ENCODE data around the gene SERINC5. TPM values are rescaled to one million over a fixed set of nuclear protein-coding genes. Genes with fewer than 3 reads are reported as not detected.

Gene SERINC5
- total and polyA plus RNA-seq, 12 donors: 2.3 to 21.9 (median 14.8) TPM

GRCh38 chr5:80249901-80250300, 5.9 kb downstream of the SERINC5 start:
- TF ChIP-seq, protein P1, sequence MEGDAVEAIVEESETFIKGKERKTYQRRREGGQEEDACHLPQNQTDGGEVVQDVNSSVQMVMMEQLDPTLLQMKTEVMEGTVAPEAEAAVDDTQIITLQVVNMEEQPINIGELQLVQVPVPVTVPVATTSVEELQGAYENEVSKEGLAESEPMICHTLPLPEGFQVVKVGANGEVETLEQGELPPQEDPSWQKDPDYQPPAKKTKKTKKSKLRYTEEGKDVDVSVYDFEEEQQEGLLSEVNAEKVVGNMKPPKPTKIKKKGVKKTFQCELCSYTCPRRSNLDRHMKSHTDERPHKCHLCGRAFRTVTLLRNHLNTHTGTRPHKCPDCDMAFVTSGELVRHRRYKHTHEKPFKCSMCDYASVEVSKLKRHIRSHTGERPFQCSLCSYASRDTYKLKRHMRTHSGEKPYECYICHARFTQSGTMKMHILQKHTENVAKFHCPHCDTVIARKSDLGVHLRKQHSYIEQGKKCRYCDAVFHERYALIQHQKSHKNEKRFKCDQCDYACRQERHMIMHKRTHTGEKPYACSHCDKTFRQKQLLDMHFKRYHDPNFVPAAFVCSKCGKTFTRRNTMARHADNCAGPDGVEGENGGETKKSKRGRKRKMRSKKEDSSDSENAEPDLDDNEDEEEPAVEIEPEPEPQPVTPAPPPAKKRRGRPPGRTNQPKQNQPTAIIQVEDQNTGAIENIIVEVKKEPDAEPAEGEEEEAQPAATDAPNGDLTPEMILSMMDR (IDR thresholded peaks at IDR 0.05): no peak
- no peak for DNase-seq
- Histone ChIP-seq H3K27me3 (no peaks in the 10 kb centered on the region), H3K9me3 (no peaks in the 10 kb centered on the region), H3K4me1 (peaks cover 20 to 82% (median 59%) of the 10 kb centered on the region in 9 donors), H3K36me3 (no peaks in the 10 kb centered on the region), H3K27ac (no peak overlapping the region), H3K4me3 (no peak overlapping the region)
- 73 to 83% methylated on average over 1 of the region's 1 CpG for WGBS, 2 donors
- ATAC-seq: no peak
- intact Hi-C loops (cut with DNase I): loop anchor here in 5 of 10 donors (5.0 to 10.0 kb wide), 6 partner anchors 33 to 735 kb away; partner anchors contain the start of genes HOMER1 (in 1 of the 5) and ZFYVE16 (in 1 of the 5)

DNA sequence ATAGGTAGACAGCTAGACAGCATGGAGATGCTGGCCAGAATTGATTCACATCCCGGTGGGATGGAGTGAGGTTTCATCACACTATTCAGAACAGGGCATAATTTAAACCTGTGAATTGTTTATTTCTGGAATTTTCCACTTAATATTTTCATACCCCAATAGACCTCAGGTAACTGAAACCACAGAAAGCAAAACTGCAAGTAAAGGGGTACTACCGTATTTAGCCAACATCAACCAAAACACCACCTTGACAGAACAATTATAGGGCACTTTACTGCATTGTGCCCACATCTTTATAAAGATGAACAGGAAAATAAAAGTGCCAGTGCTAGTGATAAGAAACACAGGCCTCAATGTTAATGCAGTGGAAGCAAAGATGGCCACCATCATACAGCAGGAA, 7.5 kb downstream of the SERINC5 start:
- H3K9me3 ChIP-seq: peaks cover 0 to 2% (median 0%) of the 10 kb centered on the region in 11 donors
- H3K36me3 ChIP-seq: no peaks in the 10 kb centered on the region
- no peak for ATAC-seq
- intact Hi-C loops (cut with DNase I): no loop called here
- peaks cover 11 to 69% (median 46%) of the 10 kb centered on the region in 9 donors for H3K4me1 ChIP-seq
- H3K4me3 ChIP-seq: no peak overlapping the region
- TF ChIP-seq, protein P1 (IDR thresholded peaks at IDR 0.05): no peak
- no peaks in the 10 kb centered on the region for H3K27me3 ChIP-seq
- DNase-seq: no peak
- 94 to 97% methylated on average over 2 of the region's 2 CpGs for WGBS, 2 donors
- peak overlapping the region in 2 of 10 donors; percentile 69 to 70 for H3K27ac ChIP-seq

DNA sequence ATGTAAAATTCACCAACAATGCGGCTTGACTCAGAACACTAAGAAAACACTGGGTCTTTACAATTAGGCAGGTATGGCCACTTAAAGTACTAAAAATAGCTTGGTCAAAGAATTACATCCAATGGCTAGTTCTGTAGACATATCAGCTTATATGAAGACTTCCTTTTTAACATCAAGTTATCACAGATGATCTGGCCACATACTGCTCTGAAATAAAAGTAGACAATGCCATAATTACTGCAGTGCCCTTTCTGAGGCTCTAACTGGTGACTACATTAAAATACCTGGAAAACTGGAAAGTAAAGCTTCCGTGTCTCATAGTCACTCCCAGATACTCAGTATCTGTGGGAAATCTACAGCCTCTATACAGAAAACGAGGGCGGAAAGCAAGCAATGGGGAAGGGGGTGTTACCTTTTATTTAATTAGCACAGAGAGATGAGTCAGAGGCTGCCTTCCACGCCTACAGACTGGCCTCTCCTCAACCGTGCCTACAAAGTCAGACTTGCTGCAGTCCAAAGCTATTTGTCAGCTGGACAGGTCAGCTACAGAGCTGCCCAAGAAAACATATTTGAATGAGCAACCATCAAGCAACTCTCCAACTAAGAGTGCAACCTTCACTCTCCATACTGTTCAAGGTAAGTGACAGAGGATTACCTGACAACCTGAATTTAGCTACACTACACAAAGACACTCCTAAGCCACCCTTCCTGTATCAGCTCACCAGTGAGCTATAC, 8.7 kb downstream of the SERINC5 start:
- Histone ChIP-seq H3K9me3 (peaks cover 0 to 14% (median 0%) of the 10 kb centered on the region in 11 donors), H3K27ac (peak overlapping the region in 9 of 10 donors; percentile 2 to 84 (median 66)), H3K4me1 (peaks cover 9 to 58% (median 35%) of the 10 kb centered on the region in 9 donors), H3K4me3 (peak overlapping the region in 2 of 10 donors; percentile 8 to 11), H3K27me3 (no peaks in the 10 kb centered on the region), H3K36me3 (peaks cover 0 to 7% (median 0%) of the 10 kb centered on the region in 9 donors)
- peak; percentile 62 to 96 (median 90) for ATAC-seq
- TF ChIP-seq, protein P1 (IDR thresholded peaks at IDR 0.05): no peak
- intact Hi-C loops (cut with DNase I): no loop called here
- WGBS, 2 donors: 24 to 28% methylated on average over 6 of the region's 6 CpGs
- DNase-seq: peak in 1 of 2 donors; percentile 52

- H3K27ac ChIP-seq: peak overlapping the region in 8 of 10 donors; percentile 46 to 84 (median 68)
- intact Hi-C loops (cut with DNase I): no loop called here
These were observed 9.7 kb downstream of the SERINC5 start for GRCh38 chr5:80246001-80246758.

More at GRCh38 chr5:80246001-80246758, 9.7 kb downstream of the SERINC5 start:
- DNase-seq (no peak), ATAC-seq (peak in 7 of 8 donors; percentile 18 to 66 (median 50))
- Histone ChIP-seq H3K4me1 (peaks cover 9 to 52% (median 35%) of the 10 kb centered on the region in 9 donors), H3K36me3 (peaks cover 0 to 15% (median 0%) of the 10 kb centered on the region in 9 donors), H3K4me3 (no peak overlapping the region), H3K9me3 (peaks cover 0 to 23% (median 0%) of the 10 kb centered on the region in 11 donors), H3K27me3 (no peaks in the 10 kb centered on the region)
- TF ChIP-seq, protein P1 (IDR thresholded peaks at IDR 0.05): no peak
- WGBS, 2 donors: 46 to 48% methylated on average over 2 of the region's 2 CpGs
